HepG2 (cell line): ENCODE measurements around the gene RRP9. TPM values are rescaled to one million over a fixed set of nuclear protein-coding genes. Genes with fewer than 3 reads are reported as not detected.

Experiments used
- ATAC-seq: fragments of 200-7000 bp; cut with Tn5 transposase; 3 replicates; pipeline ENCODE4 v1.9.1; 2020; ENCODE audit warnings: mild to moderate bottlenecking, moderate library complexity
- BruUV-seq: library from RNA; stranded (reverse); fragments of 400-500 nt; replicated peaks from 2 replicates; lab custom pipeline; 2021; lab: Mats Ljungman, UMichigan
- CTCF ChIA-PET: fragments of 300-600 bp; formaldehyde crosslinking; extraction: SDS; loops from one replicate; lab custom pipeline; 2021; ENCODE audit warnings: low total read pairs, inconsistent platforms, low intra/inter-chr PET ratio; lab: Yijun Ruan, JAX
- POLR2A ChIA-PET: fragments of 350-600 bp; sonication (Branson Sonifier 250); formaldehyde crosslinking; loops from one replicate; lab custom pipeline; 2020; ENCODE audit warnings: antibody characterized with exemption, inconsistent platforms; lab: Yijun Ruan, JAX
- DNase-seq: peaks from one replicate; pipeline ENCODE4 v3.0.0-alpha.2; 2015; ENCODE audit warnings: low spot score
- FAIRE-seq: peaks from 3 replicates; lab custom pipeline; 2011; peaks lifted over from hg19 to GRCh38; lab: Jason Lieb, UNC
- H2AFZ ChIP-seq: one replicate; pipeline ENCODE4 v1.6.1; 2011; ENCODE audit warnings: low read length, inconsistent platforms
- H3K27ac ChIP-seq: fragments of 300-600 bp; 3 replicates; pipeline ENCODE4 v1.8.0; 2011; ENCODE audit warnings: mixed run types, mild to moderate bottlenecking, mixed read lengths, low read length, inconsistent platforms; ENCODE audit not compliant: insufficient read depth; ENCODE audit errors: extremely low read length
- H3K27me3 ChIP-seq, 2 experiments: fragments of 200-600 bp in 1 of 2; 2 replicates in 1 of 2; 3 replicates in 1 of 2; pipeline versions ENCODE4 v1.6.0 to v1.8.0; 2011; ENCODE audit warnings: low read length in 2 of 2, mild to moderate bottlenecking in 2 of 2, moderate library complexity in 2 of 2, inconsistent platforms in 1 of 2; ENCODE audit not compliant: insufficient read depth in 2 of 2, control insufficient read depth in 1 of 2
- H3K36me3 ChIP-seq, 2 experiments: fragments of 200-600 bp in 1 of 2; replicated peaks in 1 of 2; 2 replicates in 1 of 2; 3 replicates in 1 of 2; pipeline versions ENCODE4 v1.5.1 to v1.8.0; 2011; ENCODE audit warnings: low read length in 2 of 2, inconsistent platforms in 1 of 2; ENCODE audit not compliant: insufficient read depth in 2 of 2, control insufficient read depth in 1 of 2
- H3K4me1 ChIP-seq: 2 replicates; pipeline ENCODE4 v1.5.1; 2012; ENCODE audit warnings: low read length, inconsistent platforms; ENCODE audit not compliant: insufficient read depth
- H3K4me2 ChIP-seq: 2 replicates; pipeline ENCODE4 v1.6.0; 2011; ENCODE audit warnings: low read depth, low read length, inconsistent platforms
- H3K4me3 ChIP-seq, 3 experiments: fragments of 200-600 bp in 1 of 3; sonication (generic), shearing (Covaris generic) in 1 of 3; replicated peaks in 1 of 3; 2 replicates each; pipeline ENCODE4 v1.5.1; 2011 to 2016; ENCODE audit warnings: low read length in 3 of 3, inconsistent platforms in 2 of 3, low read depth in 2 of 3, mild to moderate bottlenecking in 2 of 3, control low read depth in 1 of 3, mixed read lengths in 1 of 3; ENCODE audit not compliant: insufficient read depth in 1 of 3
- H3K79me2 ChIP-seq: one replicate; pipeline ENCODE4 v1.6.1; 2011; ENCODE audit warnings: low read length, inconsistent platforms; ENCODE audit not compliant: insufficient read depth
- H3K9ac ChIP-seq: 2 replicates; pipeline ENCODE4 v1.6.0; 2011; ENCODE audit warnings: mild to moderate bottlenecking, low read depth, low read length, inconsistent platforms; ENCODE audit not compliant: insufficient read depth
- H3K9me3 ChIP-seq: 2 replicates; pipeline ENCODE4 v1.5.1; 2012; ENCODE audit warnings: mild to moderate bottlenecking, low read length
- H4K20me1 ChIP-seq: 2 replicates; pipeline ENCODE4 v1.6.0; 2011; ENCODE audit warnings: inconsistent platforms, mild to moderate bottlenecking, low read length, moderate library complexity; ENCODE audit not compliant: insufficient read depth
- CENPT ChIP-seq: sonication (generic); formaldehyde crosslinking; IDR thresholded peaks from 2 replicates; pipeline ENCODE4 v1.8.0; 2022; ENCODE audit warnings: low read depth, mild to moderate bottlenecking, moderate library complexity, missing genetic modification reagents
- GFI1 ChIP-seq: sonication (generic); formaldehyde crosslinking; IDR thresholded peaks from 2 replicates; pipeline ENCODE4 v1.5.0; 2020; ENCODE audit warnings: missing genetic modification reagents, mild to moderate bottlenecking, borderline replicate concordance
- HDAC1 ChIP-seq: sonication (generic); formaldehyde crosslinking; IDR thresholded peaks from 2 replicates; pipeline ENCODE4 v1.5.1; 2020; ENCODE audit warnings: mild to moderate bottlenecking, missing genetic modification reagents
- HMG20A ChIP-seq: IDR thresholded peaks from 2 replicates; pipeline ENCODE4 v1.6.1; 2016; ENCODE audit warnings: borderline replicate concordance
- NFYB ChIP-seq: sonication (generic); formaldehyde crosslinking; IDR thresholded peaks from 2 replicates; pipeline ENCODE4 v1.4.0; 2020; ENCODE audit warnings: missing genetic modification reagents
- NR2F2 ChIP-seq: IDR thresholded peaks from 2 replicates; pipeline ENCODE4 v1.6.1; 2012; ENCODE audit warnings: low read depth, inconsistent platforms, borderline replicate concordance
- POGK ChIP-seq: sonication (generic); formaldehyde crosslinking; conservative IDR thresholded peaks from 2 replicates; pipeline ENCODE4 v1.8.0; 2022; ENCODE audit warnings: mild to moderate bottlenecking, moderate library complexity, missing genetic modification reagents
- RORA ChIP-seq: sonication (generic); formaldehyde crosslinking; IDR thresholded peaks from 2 replicates; pipeline ENCODE4 v1.5.0; 2020; ENCODE audit warnings: mild to moderate bottlenecking, missing genetic modification reagents, moderate library complexity
- SMARCC2 ChIP-seq: fragments of 450-650 bp; IDR thresholded peaks from 2 replicates; pipeline ENCODE4 v1.6.1; 2017; ENCODE audit warnings: antibody characterized with exemption, mild to moderate bottlenecking
- ZBTB3 ChIP-seq: sonication (generic); formaldehyde crosslinking; IDR thresholded peaks from 2 replicates; pipeline ENCODE4 v1.4.0; 2020; ENCODE audit warnings: low read depth, mild to moderate bottlenecking, moderate library complexity, missing genetic modification reagents, borderline replicate concordance
- ZNF207 ChIP-seq: fragments of 450-650 bp; IDR thresholded peaks from 2 replicates; pipeline ENCODE4 v1.6.1; 2016; ENCODE audit warnings: antibody characterized with exemption, borderline replicate concordance
- ZNF326 ChIP-seq: sonication (generic); formaldehyde crosslinking; IDR thresholded peaks from 2 replicates; pipeline ENCODE4 v1.4.0; 2020; ENCODE audit warnings: missing genetic modification reagents, borderline replicate concordance
- ZNF432 ChIP-seq: sonication (generic); formaldehyde crosslinking; IDR thresholded peaks from 2 replicates; pipeline ENCODE4 v1.5.0; 2020; ENCODE audit warnings: missing genetic modification reagents, mild to moderate bottlenecking, borderline replicate concordance
- ZNF460 ChIP-seq: sonication (generic); formaldehyde crosslinking; IDR thresholded peaks from 2 replicates; pipeline ENCODE4 v1.5.1; 2020; ENCODE audit warnings: missing genetic modification reagents, mild to moderate bottlenecking, borderline replicate concordance
- ZNF7 ChIP-seq: IDR thresholded peaks from 2 replicates; pipeline ENCODE4 v1.6.1; 2016; ENCODE audit warnings: missing biosample characterization, missing genetic modification reagents
- WGBS: methylation state at CpG from one replicate; pipeline ENCODE4 v1.1.6; 2017; ENCODE audit warnings: low lambda C conversion rate; 5-methylcytosine and 5-hydroxymethylcytosine counted together
- in situ Hi-C: cut with HindIII; loops from 2 replicates; pipeline ENCODE4 v1.10.0; 2017; ENCODE audit warnings: low pct_unique_long_range_greater_than_20kb; ENCODE audit not compliant: extremely low pct_ligation_motif_present
- intact Hi-C: fragments of 100-400 bp; cut with micrococcal nuclease; formaldehyde crosslinking; loops from one replicate; pipeline ENCODE4 v1.10.0; 2022; ENCODE audit not compliant: unreplicated experiment
- polyA plus RNA-seq, 8 experiments: library from polyadenylated mRNA; depleted of rRNA in 3 of 8; stranded (reverse) in 7 of 8; unstranded in 1 of 8; fragments of >200 nt; fragmentation: Illumina TruSeq in 4 of 8; extraction: Trizol in 4 of 8; gene quantifications; 2 replicates each; pipeline versions ENCODE4 v1.2.1 to v1.2.3, GENCODE V29; 2011 to 2016; ENCODE audit warnings: low read depth in 4 of 8, missing spikeins in 1 of 8, mixed read lengths in 1 of 8; ENCODE audit not compliant: insufficient read depth in 1 of 8
- total RNA-seq, 5 experiments: library from RNA; depleted of rRNA; stranded (reverse); fragments of >200 nt; fragmentation: Illumina TruSeq; extraction: Trizol; gene quantifications; 2 replicates each; pipeline ENCODE4 v1.2.3, GENCODE V29; 2016; ENCODE audit warnings: low read depth in 1 of 5

RRP9 gene
- total and polyA plus RNA-seq, 2 of the 13 experiments (the other 11 are each of a cell fraction or from before 2014, with no cell fraction given) = 14.8 to 44.0 TPM

- Histone ChIP-seq H3K36me3 (no peaks in the 10 kb centered on the region), H2AFZ (no peak overlapping the region), H3K4me2 (no peak overlapping the region), H4K20me1 (no peaks in the 10 kb centered on the region; the same call in 1 of the 2 replicates), H3K9ac (no peak overlapping the region), H3K27me3 (no peaks in the 10 kb centered on the region; a peak in 1 of 5 replicates), H3K27ac (no peak overlapping the region), H3K79me2 (peaks cover 11% of the 10 kb centered on the region), H3K4me1 (peaks cover 18% of the 10 kb centered on the region), H3K9me3 (no peaks in the 10 kb centered on the region), H3K4me3 (no peak overlapping the region)
- DNase-seq (no peak), FAIRE-seq (no peak), ATAC-seq (no peak)
- ChIA-PET POLR2A (interaction anchor here (1.3 to 4.5 kb wide), 2 partner anchors 28 to 37 kb away, joined by 4 to 99 read pairs; partner anchors contain the start of genes ABHD14B and ACY1), CTCF (no interaction called here)
- intact Hi-C loops (no loop called here), in situ Hi-C loops (no loop called here)
- 94% methylated on average over 17 of the region's 18 CpGs for WGBS
- no TSS peak for BruUV-seq
- no peak for TF ChIP-seq NFYB
- TF ChIP-seq ZNF207 = no peak
- no peak for TF ChIP-seq ZNF326
- TF ChIP-seq HMG20A (CRISPR knock-in tag) = no peak
- no peak for TF ChIP-seq NR2F2
- no peak for TF ChIP-seq RORA (CRISPR knock-in tag)
- TF ChIP-seq ZBTB3 (CRISPR knock-in tag) = no peak
- TF ChIP-seq ZNF460 (CRISPR knock-in tag) = no peak
- no peak for TF ChIP-seq ZNF432 (CRISPR knock-in tag)
- TF ChIP-seq SMARCC2 = no peak
- no peak for TF ChIP-seq HDAC1 (CRISPR knock-in tag)
- no peak for TF ChIP-seq CENPT (CRISPR knock-in tag)
- TF ChIP-seq GFI1 = no peak
- TF ChIP-seq POGK = no peak
- no peak for TF ChIP-seq ZNF7 (CRISPR knock-in tag)
Observed at GRCh38 chr3:51945031-51945840, 3.5 kb upstream of the RRP9 start.
